GM10266 (cell line): ENCODE measurements around the gene NUMB.

Source experiments
- DNase-seq: peaks from one replicate; pipeline ENCODE4 v3.0.0; 2012; ENCODE audit errors: extremely low spot score
- TF ChIP-seq, protein P1 (sequence below): IDR thresholded peaks from 2 replicates; pipeline ENCODE4 v1.5.1; 2012; ENCODE audit warnings: mild to moderate bottlenecking, low read depth; ENCODE audit not compliant: control insufficient read depth, insufficient read depth; ENCODE audit errors: missing control alignments

NUMB gene

DNA sequence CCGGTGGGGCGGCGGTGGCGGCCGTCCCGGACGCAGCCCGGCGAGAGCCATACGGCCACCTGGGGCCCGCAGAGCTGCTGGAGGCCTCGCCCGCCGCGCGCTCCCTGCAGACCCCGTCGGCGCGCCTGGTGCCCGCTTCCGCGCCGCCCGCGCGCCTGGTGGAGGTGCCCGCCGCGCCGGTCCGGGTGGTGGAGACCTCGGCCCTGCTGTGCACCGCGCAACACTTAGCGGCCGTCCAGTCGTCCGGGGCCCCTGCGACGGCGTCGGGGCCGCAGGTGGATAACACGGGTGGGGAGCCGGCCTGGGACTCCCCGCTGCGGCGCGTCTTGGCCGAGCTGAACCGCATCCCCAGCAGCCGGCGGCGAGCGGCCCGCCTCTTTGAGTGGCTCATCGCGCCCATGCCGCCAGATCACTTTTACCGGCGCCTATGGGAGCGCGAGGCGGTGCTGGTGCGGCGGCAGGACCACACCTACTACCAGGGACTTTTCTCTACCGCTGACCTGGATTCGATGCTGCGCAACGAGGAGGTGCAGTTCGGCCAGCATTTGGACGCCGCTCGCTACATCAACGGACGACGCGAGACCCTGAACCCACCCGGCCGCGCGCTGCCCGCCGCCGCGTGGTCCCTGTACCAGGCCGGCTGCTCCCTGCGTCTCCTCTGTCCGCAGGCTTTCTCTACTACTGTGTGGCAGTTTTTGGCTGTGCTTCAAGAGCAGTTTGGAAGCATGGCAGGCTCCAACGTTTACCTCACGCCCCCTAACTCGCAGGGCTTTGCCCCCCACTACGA, 33.1 kb upstream of the NUMB start:
- TF ChIP-seq, protein P1, sequence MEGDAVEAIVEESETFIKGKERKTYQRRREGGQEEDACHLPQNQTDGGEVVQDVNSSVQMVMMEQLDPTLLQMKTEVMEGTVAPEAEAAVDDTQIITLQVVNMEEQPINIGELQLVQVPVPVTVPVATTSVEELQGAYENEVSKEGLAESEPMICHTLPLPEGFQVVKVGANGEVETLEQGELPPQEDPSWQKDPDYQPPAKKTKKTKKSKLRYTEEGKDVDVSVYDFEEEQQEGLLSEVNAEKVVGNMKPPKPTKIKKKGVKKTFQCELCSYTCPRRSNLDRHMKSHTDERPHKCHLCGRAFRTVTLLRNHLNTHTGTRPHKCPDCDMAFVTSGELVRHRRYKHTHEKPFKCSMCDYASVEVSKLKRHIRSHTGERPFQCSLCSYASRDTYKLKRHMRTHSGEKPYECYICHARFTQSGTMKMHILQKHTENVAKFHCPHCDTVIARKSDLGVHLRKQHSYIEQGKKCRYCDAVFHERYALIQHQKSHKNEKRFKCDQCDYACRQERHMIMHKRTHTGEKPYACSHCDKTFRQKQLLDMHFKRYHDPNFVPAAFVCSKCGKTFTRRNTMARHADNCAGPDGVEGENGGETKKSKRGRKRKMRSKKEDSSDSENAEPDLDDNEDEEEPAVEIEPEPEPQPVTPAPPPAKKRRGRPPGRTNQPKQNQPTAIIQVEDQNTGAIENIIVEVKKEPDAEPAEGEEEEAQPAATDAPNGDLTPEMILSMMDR: no peak
- peak; percentile 81 for DNase-seq

DNA sequence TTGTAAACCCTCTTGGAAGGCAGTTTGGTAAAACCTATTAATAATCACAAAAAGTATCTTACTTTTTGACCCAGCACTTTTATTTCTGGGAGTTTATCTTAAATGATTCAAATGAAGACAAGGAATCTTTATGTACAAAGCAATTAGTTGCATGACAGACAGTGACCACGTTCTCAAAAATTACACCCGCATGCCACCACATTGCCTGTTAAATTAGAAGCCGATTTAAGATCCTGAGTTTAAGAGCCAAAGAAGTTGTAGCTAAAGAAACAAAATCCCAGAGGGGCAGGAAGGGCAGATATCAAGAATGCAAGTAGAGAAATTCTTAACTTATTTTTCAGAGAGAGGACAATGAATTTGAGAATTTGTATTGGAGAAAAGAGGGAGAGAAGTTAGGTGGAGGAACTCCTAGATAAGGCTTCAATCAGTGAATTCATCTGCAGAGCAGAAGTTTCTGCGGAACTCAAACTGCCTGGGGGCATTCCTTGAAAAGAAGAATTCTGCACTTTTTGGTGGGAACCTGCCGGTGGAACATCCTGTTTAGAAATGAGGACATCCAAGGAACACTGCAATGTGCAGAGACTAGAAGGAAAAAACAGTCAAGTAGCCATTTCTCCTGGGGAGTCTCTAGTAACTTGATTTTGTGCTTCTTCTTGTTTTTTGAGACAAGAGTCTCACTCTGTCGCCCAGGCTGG, 31.3 kb upstream of the NUMB start:
- no peak for DNase-seq
- TF ChIP-seq, protein P1: no peak

DNA sequence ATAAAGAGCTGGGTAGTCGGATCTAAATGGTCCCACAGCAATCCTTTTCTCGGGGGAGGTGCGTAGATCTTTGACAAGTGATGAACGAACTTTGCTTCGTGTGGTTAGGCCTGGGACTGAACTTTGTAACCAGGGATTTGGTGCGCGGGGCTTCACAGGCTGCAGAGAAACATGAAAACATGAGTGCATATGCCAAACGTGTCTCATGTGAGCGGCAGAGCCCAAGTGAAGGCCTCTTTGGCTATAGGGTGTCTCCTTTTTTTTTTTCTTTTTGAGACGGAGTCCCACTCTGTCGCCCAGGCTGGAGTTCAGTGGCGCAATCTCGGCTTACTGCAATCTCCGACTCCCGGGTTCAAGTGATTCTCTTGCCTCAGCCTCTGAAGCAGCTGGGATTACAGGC, 20.3 kb upstream of the NUMB start:
- TF ChIP-seq, protein P1: no peak

DNA sequence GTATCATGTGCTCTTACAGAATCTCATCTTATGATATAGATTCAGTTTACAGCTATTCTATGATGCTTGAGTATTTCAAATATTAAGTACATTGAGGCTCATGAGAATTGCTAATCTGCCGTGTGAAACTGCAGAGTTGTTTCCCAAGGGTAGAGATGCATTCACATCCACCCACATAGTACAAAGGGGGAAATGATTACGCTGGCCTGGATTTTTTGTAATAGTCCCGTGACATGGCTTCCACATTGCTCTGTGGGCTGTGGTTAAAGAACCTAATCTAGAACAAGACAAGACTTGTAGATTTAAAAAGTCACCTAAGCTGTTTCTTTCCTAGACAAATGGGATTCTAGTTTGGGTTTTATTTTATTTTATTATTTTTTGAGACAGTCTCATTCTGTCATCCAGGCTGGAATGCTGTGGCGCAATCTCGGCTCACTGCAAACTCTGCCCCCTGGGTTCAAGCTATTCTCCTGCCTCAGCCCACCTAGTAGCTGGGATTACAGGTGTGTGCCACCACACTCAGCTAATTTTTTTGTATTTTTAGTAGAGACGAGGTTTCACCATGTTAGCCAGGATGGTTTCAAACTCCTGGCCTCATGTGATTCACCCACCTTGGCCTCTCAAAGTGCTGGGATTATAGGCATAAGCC, 19.4 kb upstream of the NUMB start:
- TF ChIP-seq, protein P1: no peak
- peak; percentile 70 for DNase-seq

More for the DNA sequence above, 20.3 kb upstream of the NUMB start:
- no peak for DNase-seq

DNA sequence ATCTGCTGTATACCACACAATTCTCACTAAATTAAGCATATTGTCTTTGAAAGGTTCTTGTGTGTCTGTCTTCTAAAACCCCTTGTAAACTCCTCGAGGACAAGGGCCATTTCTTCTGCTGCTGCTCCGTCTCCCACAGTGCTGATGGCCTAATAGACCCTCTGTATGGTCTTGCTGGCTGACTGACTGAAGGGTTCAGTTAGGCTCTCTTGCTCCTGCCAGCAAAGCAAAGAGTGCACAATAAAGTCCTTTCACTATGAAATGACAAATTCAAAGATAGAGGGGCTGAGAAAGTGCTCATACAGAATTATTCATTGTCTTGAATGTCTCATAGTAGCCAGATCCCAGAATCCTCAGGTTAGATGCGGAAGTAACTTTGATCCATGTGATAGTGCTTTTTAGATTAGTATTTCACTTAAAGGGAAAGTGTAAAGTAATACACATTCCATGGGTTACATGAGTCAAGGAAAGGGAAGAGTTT, 18.1 kb upstream of the NUMB start:
- DNase-seq: no peak
- TF ChIP-seq, protein P1: no peak

DNA sequence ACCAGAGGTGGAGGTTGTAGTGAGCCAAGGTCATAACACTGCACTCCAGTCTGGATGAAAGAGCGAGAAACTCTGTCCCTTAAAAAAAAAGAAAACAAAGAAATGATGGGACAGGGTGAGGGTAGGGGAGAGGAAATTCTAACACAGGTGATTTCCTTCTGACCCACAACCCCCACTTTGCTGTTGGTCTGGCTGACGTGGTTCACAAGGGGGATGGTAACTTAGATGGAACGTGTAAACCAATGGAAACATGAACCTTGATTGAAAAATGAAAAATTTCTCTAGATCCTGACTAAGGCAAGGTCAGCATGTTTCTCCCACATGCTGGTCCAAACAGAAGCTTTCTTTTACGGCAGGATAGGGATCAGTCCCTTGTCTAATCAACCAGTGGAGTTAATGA, 16.6 kb upstream of the NUMB start:
- TF ChIP-seq, protein P1: no peak
- no peak for DNase-seq
